Measurements from ENCODE around the gene WAPL.

The WAPL gene

GRCh38 chr10:86388119-86388704, 133.4 kb downstream of the WAPL start:
- Histone ChIP-seq H3K27me3 (ENCODE audit: control insufficient read depth, insufficient read depth, low read length) (no peaks in the 10 kb centered on the region), H3K27ac (no peak overlapping the region)

GRCh38 chr10:86387178-86387794, 134.3 kb downstream of the WAPL start:
- no peak overlapping the region for H2AFZ ChIP-seq
- H3K27me3 ChIP-seq (ENCODE audit: control insufficient read depth, insufficient read depth, low read length), result no peaks in the 10 kb centered on the region
- H3K9ac ChIP-seq, result no peak overlapping the region

More at GRCh38 chr10:86388119-86388704, 133.4 kb downstream of the WAPL start:
- Histone ChIP-seq H3K4me2 (ENCODE audit: low read length) (no peak overlapping the region), H3K9ac (no peak overlapping the region), H3K79me2 (no peaks in the 10 kb centered on the region), H2AFZ (peak overlapping the region; percentile 17), H3K9me3 (ENCODE audit: control insufficient read depth, low read length) (no peaks in the 10 kb centered on the region), H3K4me3 (ENCODE audit: low read depth, low read length) (no peak overlapping the region), H3K4me1 (peaks cover 4% of the 10 kb centered on the region), H3K36me3 (ENCODE audit: control insufficient read depth, insufficient read depth, low read length) (no peaks in the 10 kb centered on the region)
- TF ChIP-seq, protein P1, sequence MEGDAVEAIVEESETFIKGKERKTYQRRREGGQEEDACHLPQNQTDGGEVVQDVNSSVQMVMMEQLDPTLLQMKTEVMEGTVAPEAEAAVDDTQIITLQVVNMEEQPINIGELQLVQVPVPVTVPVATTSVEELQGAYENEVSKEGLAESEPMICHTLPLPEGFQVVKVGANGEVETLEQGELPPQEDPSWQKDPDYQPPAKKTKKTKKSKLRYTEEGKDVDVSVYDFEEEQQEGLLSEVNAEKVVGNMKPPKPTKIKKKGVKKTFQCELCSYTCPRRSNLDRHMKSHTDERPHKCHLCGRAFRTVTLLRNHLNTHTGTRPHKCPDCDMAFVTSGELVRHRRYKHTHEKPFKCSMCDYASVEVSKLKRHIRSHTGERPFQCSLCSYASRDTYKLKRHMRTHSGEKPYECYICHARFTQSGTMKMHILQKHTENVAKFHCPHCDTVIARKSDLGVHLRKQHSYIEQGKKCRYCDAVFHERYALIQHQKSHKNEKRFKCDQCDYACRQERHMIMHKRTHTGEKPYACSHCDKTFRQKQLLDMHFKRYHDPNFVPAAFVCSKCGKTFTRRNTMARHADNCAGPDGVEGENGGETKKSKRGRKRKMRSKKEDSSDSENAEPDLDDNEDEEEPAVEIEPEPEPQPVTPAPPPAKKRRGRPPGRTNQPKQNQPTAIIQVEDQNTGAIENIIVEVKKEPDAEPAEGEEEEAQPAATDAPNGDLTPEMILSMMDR (IDR thresholded peaks at IDR 0.05), result no peak

DNA sequence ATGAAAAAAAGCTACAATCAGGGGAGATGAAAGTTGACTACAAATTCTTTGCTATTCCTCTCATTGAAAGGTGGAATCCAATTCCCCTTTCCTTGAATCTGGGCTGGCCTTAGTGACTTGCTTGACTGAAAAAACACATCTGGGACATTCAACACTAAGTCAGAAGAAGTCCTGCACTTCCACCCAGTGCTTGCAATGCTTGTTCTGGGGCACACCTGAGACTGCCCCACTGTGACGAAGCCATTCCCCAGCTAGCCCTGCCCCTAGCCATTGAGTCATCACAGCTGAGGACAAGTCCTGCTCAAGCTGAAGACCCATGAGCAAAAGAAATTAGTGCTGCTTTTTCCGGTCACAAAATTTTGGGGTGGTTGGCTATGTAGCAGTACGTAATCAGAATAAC, 135.8 kb downstream of the WAPL start:
- no peak overlapping the region for H3K9ac ChIP-seq
- H3K27me3 ChIP-seq (ENCODE audit: control insufficient read depth, insufficient read depth, low read length), result no peaks in the 10 kb centered on the region
- H3K27ac ChIP-seq, result no peak overlapping the region
- no peak overlapping the region for H3K4me2 ChIP-seq (ENCODE audit: low read length)
- peaks cover 4% of the 10 kb centered on the region for H3K4me1 ChIP-seq
- TF ChIP-seq, protein P1 (IDR thresholded peaks at IDR 0.05), result no peak
- no peaks in the 10 kb centered on the region for H3K36me3 ChIP-seq (ENCODE audit: control insufficient read depth, insufficient read depth, low read length)
- H3K4me3 ChIP-seq (ENCODE audit: low read depth, low read length), result no peak overlapping the region
- no peaks in the 10 kb centered on the region for H3K9me3 ChIP-seq (ENCODE audit: control insufficient read depth, low read length)
- H2AFZ ChIP-seq, result no peak overlapping the region
- no peaks in the 10 kb centered on the region for H3K79me2 ChIP-seq

More at GRCh38 chr10:86387178-86387794, 134.3 kb downstream of the WAPL start:
- H3K9me3 ChIP-seq (ENCODE audit: control insufficient read depth, low read length), result no peaks in the 10 kb centered on the region
- peaks cover 4% of the 10 kb centered on the region for H3K4me1 ChIP-seq
- no peak overlapping the region for H3K27ac ChIP-seq
- no peaks in the 10 kb centered on the region for H3K36me3 ChIP-seq (ENCODE audit: control insufficient read depth, insufficient read depth, low read length)
- H3K4me2 ChIP-seq (ENCODE audit: low read length), result no peak overlapping the region
- H3K4me3 ChIP-seq (ENCODE audit: low read depth, low read length), result no peak overlapping the region
- TF ChIP-seq, protein P1 (IDR thresholded peaks at IDR 0.05), result no peak
- no peaks in the 10 kb centered on the region for H3K79me2 ChIP-seq

Data from parathyroid adenoma (tissue), 2 donors.